Skin of body (tissue), 2 donors: Measurements from ENCODE around the gene ZNF358. TPM values are rescaled to one million over a fixed set of nuclear protein-coding genes. Genes with fewer than 3 reads are reported as not detected.

Experiments used
- DNase-seq: peaks from one replicate; lab custom pipeline; 2025; lab: John Stamatoyannopoulos, UW
- total RNA-seq: library from RNA; depleted of rRNA; stranded (reverse); fragments of >200 nt; gene quantifications from one replicate; pipeline ENCODE4 v1.2.3, GENCODE V29; 2014

Gene ZNF358
- total RNA-seq = 7.4 TPM

GRCh38 chr19:7515645-7516151, at the start of gene ZNF358:
ZNF358 (plus strand) TSS chr19:7516103; CDS start chr19:7519243, 3,140 bp downstream.
- peak; percentile 62 for DNase-seq

DNA sequence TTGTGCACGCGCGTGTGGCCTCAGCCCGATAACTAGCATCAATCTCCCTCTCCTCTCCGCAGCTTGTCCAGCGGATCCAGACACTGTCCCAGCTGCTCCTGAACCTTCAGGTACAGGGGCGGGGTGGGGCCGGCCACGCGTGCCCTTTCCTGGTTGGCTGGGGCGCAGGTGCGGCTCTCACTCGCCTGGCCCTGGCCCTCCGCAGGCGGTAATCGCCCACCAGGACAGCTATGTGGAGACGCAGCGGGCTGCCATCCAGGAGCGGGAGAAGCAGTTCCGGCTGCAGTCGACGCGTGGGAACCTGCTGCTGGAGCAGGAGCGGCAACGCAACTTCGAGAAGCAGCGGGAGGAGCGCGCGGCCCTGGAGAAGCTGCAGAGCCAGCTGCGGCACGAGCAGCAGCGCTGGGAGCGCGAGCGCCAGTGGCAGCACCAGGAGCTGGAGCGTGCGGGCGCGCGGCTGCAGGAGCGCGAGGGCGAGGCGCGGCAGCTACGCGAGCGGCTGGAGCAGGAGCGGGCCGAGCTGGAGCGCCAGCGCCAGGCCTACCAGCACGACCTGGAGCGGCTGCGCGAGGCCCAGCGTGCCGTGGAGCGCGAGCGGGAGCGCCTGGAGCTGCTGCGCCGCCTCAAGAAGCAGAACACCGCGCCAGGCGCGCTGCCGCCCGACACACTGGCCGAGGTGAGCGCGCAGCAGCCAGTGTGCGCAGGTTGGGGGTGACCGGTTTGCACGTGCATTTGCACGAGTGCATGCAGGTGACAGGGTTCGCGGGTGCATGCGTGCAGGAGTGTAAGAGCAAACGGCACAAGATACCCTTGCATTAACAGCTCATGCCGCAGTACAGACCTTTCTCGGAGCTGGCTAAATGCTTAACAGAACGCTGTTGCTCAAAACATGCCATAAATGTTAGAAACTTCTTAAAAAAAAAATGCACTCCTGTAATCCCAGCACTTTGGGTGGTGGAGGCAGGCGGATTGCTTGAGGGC, 48.6 kb upstream of the ZNF358 start:
- DNase-seq = no peak

DNA sequence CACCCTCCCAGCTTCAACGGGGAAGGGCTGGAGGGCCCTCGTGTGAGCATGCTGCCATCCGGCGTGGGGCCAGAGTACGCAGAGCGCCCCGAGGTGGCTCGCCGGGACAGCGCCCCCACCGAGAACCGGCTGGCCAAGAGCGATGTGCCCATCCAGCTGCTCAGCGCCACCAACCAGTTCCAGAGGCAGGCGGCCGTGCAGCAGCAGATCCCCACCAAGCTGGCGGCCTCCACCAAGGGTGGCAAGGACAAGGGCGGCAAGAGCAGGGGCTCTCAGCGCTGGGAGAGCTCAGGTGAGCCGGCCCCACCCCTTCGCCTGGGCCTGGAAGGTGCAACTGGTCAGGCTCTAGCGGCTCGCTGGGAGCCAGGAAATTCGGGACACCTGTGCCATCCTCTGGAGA, 47.1 kb upstream of the ZNF358 start:
- no peak for DNase-seq

GRCh38 chr19:7469669-7470285, 46.1 kb upstream of the ZNF358 start:
- no peak for DNase-seq

DNA sequence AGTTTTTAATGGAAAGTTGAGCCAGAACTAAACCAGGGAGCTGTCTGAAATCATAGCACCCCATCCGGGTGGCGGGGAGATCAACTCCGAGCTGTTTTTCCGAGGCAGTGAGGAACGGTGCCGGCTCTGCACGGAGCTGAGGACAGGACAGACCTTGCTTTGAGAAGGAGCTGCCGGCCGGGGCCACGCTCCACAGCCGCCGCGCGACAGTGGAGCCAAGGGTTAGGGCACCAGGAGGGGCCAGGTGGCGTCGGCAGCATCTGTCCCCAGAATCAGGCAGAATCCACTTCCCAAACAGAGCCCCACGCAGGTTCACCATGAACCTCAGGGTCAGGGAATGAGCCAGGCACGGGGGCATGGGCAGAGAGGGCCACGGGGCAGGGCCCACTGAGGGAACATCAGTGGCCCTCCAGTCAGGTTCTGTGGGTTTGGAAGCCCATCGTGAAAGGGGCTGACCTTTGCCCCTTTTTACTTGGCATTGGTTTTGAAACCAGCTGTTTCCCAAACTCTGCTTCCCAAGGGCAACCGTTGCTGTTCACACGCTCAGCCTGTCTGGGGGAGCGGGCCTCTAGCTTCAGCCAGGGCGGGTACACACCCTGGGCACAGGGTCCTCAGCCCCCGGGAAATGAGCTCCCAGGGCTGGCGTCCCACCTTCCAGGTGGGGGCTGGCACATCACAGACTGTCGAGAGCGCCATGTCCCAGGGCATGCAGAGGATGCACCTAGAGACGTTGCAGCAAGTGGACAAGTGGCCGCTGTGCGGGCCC, 45.2 kb upstream of the ZNF358 start:
- no peak for DNase-seq

- no peak for DNase-seq
Observed at GRCh38 chr19:7471696-7472615, 43.9 kb upstream of the ZNF358 start.

GRCh38 chr19:7475665-7476064, 40.2 kb upstream of the ZNF358 start:
- DNase-seq = no peak

DNA sequence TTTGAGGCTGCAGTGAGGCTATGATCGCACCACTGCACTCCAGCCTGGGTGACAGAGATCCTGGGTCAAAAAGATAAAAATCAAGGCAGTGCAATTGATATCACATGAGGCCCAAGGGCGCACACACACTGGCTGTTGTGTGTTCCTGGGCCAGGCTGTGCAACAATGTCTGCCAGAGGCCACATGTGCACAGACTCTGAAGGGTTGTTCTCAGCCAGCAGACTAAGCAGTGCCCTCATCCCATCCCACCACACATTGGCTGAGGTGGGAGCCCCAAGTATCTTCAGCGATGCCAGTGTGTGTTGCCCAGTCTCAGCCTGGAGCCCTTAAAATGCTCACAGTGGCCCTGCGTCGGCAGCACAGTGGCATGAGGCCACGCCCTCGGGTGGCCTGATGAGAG, 39.7 kb upstream of the ZNF358 start:
- no peak for DNase-seq

DNA sequence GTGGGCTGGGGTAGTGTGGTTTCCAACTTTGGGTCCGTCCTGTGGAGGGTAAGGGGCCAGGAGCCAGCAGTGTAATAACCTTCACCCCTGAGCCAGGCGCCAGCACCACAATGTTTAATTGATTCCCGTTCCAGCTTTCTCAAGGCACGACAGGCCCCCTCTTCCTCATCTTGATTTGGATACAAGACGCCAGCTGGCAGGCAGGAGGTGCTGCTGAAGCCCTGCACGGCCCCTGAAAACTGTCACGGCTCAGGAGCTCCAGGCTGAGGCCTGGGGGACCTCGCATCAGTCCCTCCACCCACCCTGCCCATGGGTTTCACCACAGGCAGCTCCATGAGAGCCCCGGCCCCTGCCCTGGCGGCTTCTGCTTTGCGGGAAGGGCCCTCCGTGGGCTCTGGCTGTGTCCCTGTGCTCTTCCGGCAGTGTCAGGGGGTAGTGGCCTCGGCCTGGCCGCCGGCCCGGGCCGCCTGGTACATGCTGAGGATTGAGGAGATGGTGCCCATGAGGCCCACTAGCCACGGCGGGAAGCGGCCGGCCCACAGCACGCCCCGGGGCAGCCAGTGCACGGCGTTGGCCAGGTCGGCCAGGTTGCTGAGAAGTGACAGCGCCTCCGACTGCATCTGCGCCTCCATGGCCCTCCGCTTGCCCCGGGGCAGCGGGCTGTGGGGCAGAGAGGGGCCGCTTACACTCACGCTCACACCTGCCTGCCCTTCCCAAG, 39.0 kb upstream of the ZNF358 start:
- peak; percentile 8 for DNase-seq

DNA sequence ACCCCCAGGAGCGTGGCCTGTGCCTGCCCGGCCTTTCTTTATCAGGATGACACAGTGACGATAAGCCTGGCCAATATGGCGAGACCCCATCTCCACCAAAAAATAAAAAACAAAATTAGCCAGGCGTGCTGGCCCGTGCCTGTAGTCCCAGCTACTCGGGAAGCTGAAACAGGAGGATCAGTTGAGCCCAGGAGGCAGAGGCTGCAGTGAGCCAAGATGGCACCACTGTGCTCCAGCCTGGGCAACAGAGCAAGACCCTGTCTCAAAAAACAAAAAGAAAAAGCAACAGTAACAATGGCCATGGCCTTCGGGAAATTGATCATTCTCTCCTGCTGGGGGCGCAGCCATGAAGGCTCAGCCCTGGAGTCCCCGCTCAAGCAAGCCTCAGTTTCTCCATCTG, 38.1 kb upstream of the ZNF358 start:
- no peak for DNase-seq

GRCh38 chr19:7478173-7478842, 37.6 kb upstream of the ZNF358 start:
- no peak for DNase-seq

- no peak for DNase-seq
Observed at GRCh38 chr19:7478843-7479227, 37.1 kb upstream of the ZNF358 start.

DNA sequence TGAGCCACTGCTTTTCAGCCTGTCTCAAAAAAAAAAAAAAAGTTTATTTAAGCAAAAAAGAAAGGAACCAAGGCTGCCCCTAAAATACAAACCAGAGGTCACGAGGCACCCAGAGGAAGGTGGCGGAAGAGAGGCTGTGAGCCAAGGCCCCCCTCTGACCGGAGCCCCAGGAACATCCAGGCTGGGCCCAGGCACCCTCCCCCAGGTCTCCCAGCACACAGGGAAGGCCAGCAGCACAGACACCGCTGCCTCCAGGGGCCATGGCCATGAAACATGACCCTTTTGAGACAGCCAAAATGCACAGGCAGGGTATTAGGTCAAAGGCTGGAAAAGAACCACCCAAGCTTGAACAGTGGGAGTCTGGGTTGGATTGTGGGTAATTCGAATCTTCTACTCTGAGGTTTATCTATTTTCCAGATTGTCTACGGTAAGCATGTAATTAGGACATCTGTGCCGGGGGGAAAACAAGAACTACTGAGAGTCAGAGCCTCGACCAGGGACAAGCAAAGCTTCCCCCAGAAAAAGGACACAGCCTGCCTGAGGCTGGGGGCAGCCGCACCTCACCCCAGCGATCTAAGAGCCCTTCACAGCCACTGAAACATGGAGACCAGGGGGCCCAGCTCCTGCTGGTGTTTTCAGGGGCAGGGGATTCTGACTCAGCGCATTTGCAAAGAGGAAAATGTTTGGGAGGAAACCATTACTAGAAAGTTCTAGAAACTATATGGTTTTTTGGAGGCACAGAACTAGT, 35.5 kb upstream of the ZNF358 start:
- no peak for DNase-seq

DNA sequence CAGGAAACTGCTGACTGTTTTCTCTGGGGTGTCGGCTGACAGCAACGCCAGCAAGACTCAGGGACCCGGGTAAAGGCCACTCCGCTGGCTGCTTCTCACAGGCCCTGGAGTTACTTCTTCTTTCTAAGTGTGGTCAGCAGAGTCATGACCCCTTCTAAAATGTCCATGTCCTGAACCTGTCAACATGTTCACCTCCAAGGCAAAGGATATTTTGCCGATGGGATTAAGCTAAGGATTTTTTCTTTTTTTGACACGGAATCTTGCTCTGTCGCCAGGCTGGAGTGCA, 35.0 kb upstream of the ZNF358 start:
- DNase-seq = no peak

DNA sequence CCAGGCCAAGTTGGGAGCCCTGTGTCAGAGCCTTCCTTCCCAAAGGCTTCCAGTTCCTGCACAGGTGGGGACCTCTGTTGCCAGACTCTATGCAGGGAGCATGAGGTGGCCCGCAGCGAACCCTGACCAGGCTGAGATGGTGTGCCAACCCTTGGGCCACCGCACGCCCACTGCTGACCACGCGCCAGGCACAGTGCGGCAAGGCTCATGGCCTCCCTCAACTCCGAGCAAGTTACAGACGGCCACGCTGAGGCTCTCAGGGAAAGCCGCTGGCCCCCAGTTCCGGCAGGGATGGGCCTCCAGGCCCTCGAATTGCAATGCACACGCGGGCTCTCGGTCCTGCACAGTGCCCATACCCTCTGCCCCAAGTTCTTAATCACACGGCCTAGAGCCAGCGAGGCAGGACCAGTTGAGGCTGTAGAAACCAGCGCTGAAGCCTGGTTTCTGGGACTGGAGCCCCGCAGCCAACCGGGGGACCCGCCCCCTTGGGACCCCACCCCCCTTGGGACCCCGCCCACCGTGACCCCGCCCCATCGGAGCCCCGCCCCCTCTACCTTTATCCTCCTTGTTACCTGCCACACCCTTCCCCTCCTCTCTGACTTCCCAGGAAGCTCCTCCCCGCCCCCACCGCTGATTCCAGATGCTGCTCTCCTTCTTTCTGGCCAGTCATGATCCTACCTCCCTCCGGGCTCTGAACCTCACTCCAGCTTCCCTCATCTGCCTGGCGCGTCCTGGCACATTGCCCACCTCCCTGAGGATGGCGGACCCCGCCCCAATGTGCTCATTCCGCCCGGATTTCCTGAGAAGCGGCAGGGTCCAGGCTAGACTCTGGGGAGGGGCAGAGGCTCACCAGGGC, 33.1 kb upstream of the ZNF358 start:
- DNase-seq = no peak

DNA sequence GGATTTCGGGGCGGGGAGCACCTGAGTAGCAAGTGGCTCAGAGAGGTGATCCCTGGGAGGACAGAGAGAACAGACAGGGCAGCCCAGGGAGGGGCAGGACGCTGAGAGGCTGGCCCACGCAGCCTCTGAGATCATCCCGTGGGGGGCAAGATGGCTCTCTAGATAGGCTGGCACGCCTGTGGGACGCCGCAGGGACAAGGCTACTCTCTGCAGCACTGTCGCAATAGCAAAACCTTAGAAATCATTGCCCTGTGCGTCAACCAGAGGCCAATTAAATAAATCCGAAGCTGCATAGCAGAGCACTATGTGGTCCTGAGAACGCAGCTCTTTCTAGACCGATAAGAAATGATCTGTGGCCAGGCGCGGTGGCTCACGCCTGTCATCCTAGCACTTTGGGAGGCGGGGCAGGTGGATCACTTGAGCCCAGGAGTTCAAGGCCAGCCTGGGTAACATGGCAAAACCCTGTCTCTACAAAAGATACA, 32.1 kb upstream of the ZNF358 start:
- no peak for DNase-seq

GRCh38 chr19:7486923-7487322, 29.0 kb upstream of the ZNF358 start:
- DNase-seq = no peak
